Measurements from ENCODE around the gene PDGFB. TPM values are rescaled to one million over a fixed set of nuclear protein-coding genes. Genes with fewer than 3 reads are reported as not detected.

The PDGFB gene
- total and polyA plus RNA-seq, 2 of the 4 experiments (the other 2 are of a cell fraction) = 0.07 TPM; not detected in 1

GRCh38 chr22:39251762-39252460 lies 7.1 kb upstream of the PDGFB start:
- in situ Hi-C loops (cut with MboI; ENCODE audit: low sequenced_read_pairs) = no loop called here
- H3K4me1 ChIP-seq (ENCODE audit: control insufficient read depth, insufficient read depth, low read length) = peaks cover 40% of the 10 kb centered on the region

More at GRCh38 chr22:39251762-39252460, 7.1 kb upstream of the PDGFB start:
- H3K9ac ChIP-seq (ENCODE audit: low read depth, low read length) = no peak overlapping the region
- H3K14ac ChIP-seq (replicated peaks; ENCODE audit: low read depth, low read length) = peak overlapping the region; percentile 93; the same call in 1 of the 2 replicates
- no peak overlapping the region; a peak in 2 of 4 replicates for H4K8ac ChIP-seq (ENCODE audit: low read depth in 2 of 2, low read length in 2 of 2)
- BruUV-seq (replicated peaks) = no TSS peak
- H3K9me3 ChIP-seq (ENCODE audit: control insufficient read depth, insufficient read depth, low read length) = no peaks in the 10 kb centered on the region
- peaks cover 28% of the 10 kb centered on the region for H3K9me1 ChIP-seq (ENCODE audit: insufficient read depth, low read length)
- peaks cover 6% of the 10 kb centered on the region for H3K27me3 ChIP-seq (ENCODE audit: control insufficient read depth, insufficient read depth, low read length)
- intact Hi-C loops (cut with micrococcal nuclease) = no loop called here
- H3K23ac ChIP-seq (ENCODE audit: low read depth, low read length) = no peak overlapping the region
- dilution Hi-C loops (cut with HindIII; ENCODE audit: low sequenced_read_pairs, unreplicated experiment) = no loop called here
- peak overlapping the region; percentile 83; the same call in 2 of the 3 replicates for H2BK15ac ChIP-seq (ENCODE audit: low read depth, low read length)
- ChIA-PET CTCF (no interaction called here), POLR2A (ENCODE audit: unreplicated experiment) (no interaction called here)
- peak overlapping the region; percentile 99 for H2AK5ac ChIP-seq (ENCODE audit: low read depth, low read length)
- peak overlapping the region; percentile 48 for H2AFZ ChIP-seq (replicated peaks; ENCODE audit: low read length, poor library complexity)
- H2AK9ac ChIP-seq (replicated peaks; ENCODE audit: low read depth, low read length, poor library complexity) = peak overlapping the region; percentile 90
- no peak overlapping the region for H3K4me3 ChIP-seq (ENCODE audit: insufficient read depth, low read depth, low read length)
- H2BK5ac ChIP-seq (ENCODE audit: low read depth, low read length, poor library complexity, severe bottlenecking) = peak overlapping the region; percentile 26
- no peak overlapping the region for H3K18ac ChIP-seq (ENCODE audit: low read depth, low read length)
- peak overlapping the region; percentile 2; the same call in 1 of the 2 replicates for H4K5ac ChIP-seq (ENCODE audit: low read depth, low read length)
- H3K4ac ChIP-seq (ENCODE audit: low read depth, low read length) = peak overlapping the region; percentile 97
- H3K4me2 ChIP-seq (ENCODE audit: low read depth, low read length) = no peak overlapping the region
- H3K56ac ChIP-seq (ENCODE audit: extremely low read depth, insufficient read depth, low read length) = no peak overlapping the region
- 80% methylated on average over 3 of the region's 22 CpGs; no CpG with 5 or more reads in 1 of the 2 experiments for WGBS, 2 experiments (ENCODE audit: extremely low coverage in 2 of 2, insufficient read length in 1 of 2)
- H2BK120ac ChIP-seq (ENCODE audit: low read depth, low read length) = peak overlapping the region; percentile 86
- peak overlapping the region; percentile 97 for H2BK20ac ChIP-seq (ENCODE audit: low read depth, low read length)
- no peak for DNase-seq
- H4K91ac ChIP-seq (ENCODE audit: insufficient read depth, low read depth, low read length) = peak overlapping the region; percentile 72
- TF ChIP-seq CEBPB (IDR thresholded peaks at IDR 0.05; ENCODE audit: low read depth, low read length) (no peak), ELK1 (IDR thresholded peaks at IDR 0.05; ENCODE audit: borderline replicate concordance, low read depth, low read length) (no peak), NFE2L2 (IDR thresholded peaks at IDR 0.05; ENCODE audit: low read depth, low read length) (no peak), RFX5 (IDR thresholded peaks at IDR 0.05; ENCODE audit: low read depth, low read length) (no peak), SMC3 (IDR thresholded peaks at IDR 0.05; ENCODE audit: low read depth, low read length) (no peak), MXI1 (IDR thresholded peaks at IDR 0.05; ENCODE audit: borderline replicate concordance, low read depth, low read length) (no peak), CTCF (conservative IDR thresholded peaks at IDR 0.05; ENCODE audit: low read depth, low read length) (no peak), CHD1 (IDR thresholded peaks at IDR 0.05; ENCODE audit: low read depth, low read length) (no peak), USF2 (IDR thresholded peaks at IDR 0.05; ENCODE audit: low read depth, low read length) (no peak), RAD21 (IDR thresholded peaks at IDR 0.05; ENCODE audit: low read length) (no peak), MAFK (IDR thresholded peaks at IDR 0.05; ENCODE audit: low read depth, low read length) (no peak), FOS (IDR thresholded peaks at IDR 0.05; ENCODE audit: low read depth, low read length) (no peak)
- H3K36me3 ChIP-seq (ENCODE audit: control insufficient read depth, insufficient read depth, low read length) = no peaks in the 10 kb centered on the region
- no peak for ATAC-seq (ENCODE audit: low read depth)
- peaks cover 0 to 18% of the 10 kb centered on the region in 2 experiments; a peak in 1 of 4 replicates for H3K79me1 ChIP-seq (ENCODE audit: low read depth in 1 of 2, low read length in 2 of 2)
- no peaks in the 10 kb centered on the region for H4K20me1 ChIP-seq (ENCODE audit: insufficient read depth, low read length)
- no peak overlapping the region for H3K27ac ChIP-seq (ENCODE audit: insufficient read depth, low read length)

Measured in IMR-90 (cell line).